Rectal smooth muscle tissue (tissue), 1 donor: Measurements from ENCODE around the gene FAM168B.
A peak's percentile ranks its signal among the peaks of the same experiment; 100 is the strongest.

Experiments
- H3K27ac ChIP-seq: one replicate; pipeline ENCODE4 v1.7.0; 2013; ENCODE audit warnings: low read depth, low read length, inconsistent platforms
- H3K27me3 ChIP-seq: one replicate; pipeline ENCODE4 v1.7.0; 2013; ENCODE audit warnings: low read length; ENCODE audit not compliant: control insufficient read depth, insufficient read depth
- H3K36me3 ChIP-seq: one replicate; pipeline ENCODE4 v1.7.0; 2013; ENCODE audit warnings: low read length; ENCODE audit not compliant: control insufficient read depth, insufficient read depth
- H3K4me1 ChIP-seq: one replicate; pipeline ENCODE4 v1.7.0; 2013; ENCODE audit warnings: low read length; ENCODE audit not compliant: control insufficient read depth, insufficient read depth
- H3K4me3 ChIP-seq: one replicate; pipeline ENCODE4 v1.7.0; 2013; ENCODE audit warnings: low read length
- H3K9ac ChIP-seq: one replicate; pipeline ENCODE4 v1.7.0; 2013; ENCODE audit warnings: low read length

FAM168B gene

GRCh38 chr2:131047920-131048560, 45.2 kb downstream of the FAM168B start:
- Histone ChIP-seq H3K36me3 (peaks cover 39% of the 10 kb centered on the region), H3K27me3 (no peaks in the 10 kb centered on the region), H3K4me1 (no peaks in the 10 kb centered on the region), H3K4me3 (no peak overlapping the region), H3K27ac (no peak overlapping the region), H3K9ac (no peak overlapping the region)

GRCh38 chr2:131046918-131047652, 46.2 kb downstream of the FAM168B start:
- Histone ChIP-seq H3K4me1 (no peaks in the 10 kb centered on the region), H3K27ac (no peak overlapping the region), H3K36me3 (peaks cover 29% of the 10 kb centered on the region), H3K27me3 (no peaks in the 10 kb centered on the region), H3K4me3 (no peak overlapping the region), H3K9ac (no peak overlapping the region)

- Histone ChIP-seq H3K27me3 (no peaks in the 10 kb centered on the region), H3K4me3 (no peak overlapping the region), H3K27ac (no peak overlapping the region), H3K36me3 (peaks cover 25% of the 10 kb centered on the region), H3K4me1 (peaks cover 2% of the 10 kb centered on the region), H3K9ac (no peak overlapping the region)
Measured at GRCh38 chr2:131046028-131046917, 47.0 kb downstream of the FAM168B start.

- Histone ChIP-seq H3K4me1 (peaks cover 3% of the 10 kb centered on the region), H3K4me3 (no peak overlapping the region), H3K27me3 (no peaks in the 10 kb centered on the region), H3K36me3 (peaks cover 21% of the 10 kb centered on the region), H3K27ac (no peak overlapping the region), H3K9ac (no peak overlapping the region)
Measured at GRCh38 chr2:131045286-131046027, 47.8 kb downstream of the FAM168B start.

GRCh38 chr2:131044757-131045150, 48.5 kb downstream of the FAM168B start:
- no peak overlapping the region for H3K4me3 ChIP-seq
- peaks cover 4% of the 10 kb centered on the region for H3K27me3 ChIP-seq
- H3K9ac ChIP-seq: peak overlapping the region; percentile 17
- peaks cover 3% of the 10 kb centered on the region for H3K4me1 ChIP-seq
- peaks cover 14% of the 10 kb centered on the region for H3K36me3 ChIP-seq
- no peak overlapping the region for H3K27ac ChIP-seq

- Histone ChIP-seq H3K27ac (no peak overlapping the region), H3K9ac (peak overlapping the region; percentile 17), H3K4me3 (no peak overlapping the region), H3K4me1 (peaks cover 3% of the 10 kb centered on the region), H3K27me3 (peaks cover 4% of the 10 kb centered on the region), H3K36me3 (peaks cover 11% of the 10 kb centered on the region)
Measured at GRCh38 chr2:131044075-131044756, 49.0 kb downstream of the FAM168B start.

GRCh38 chr2:131043199-131044074, 49.8 kb downstream of the FAM168B start:
- Histone ChIP-seq H3K27me3 (peaks cover 4% of the 10 kb centered on the region), H3K4me1 (peaks cover 3% of the 10 kb centered on the region), H3K27ac (no peak overlapping the region), H3K9ac (no peak overlapping the region), H3K36me3 (peaks cover 7% of the 10 kb centered on the region), H3K4me3 (no peak overlapping the region)

- Histone ChIP-seq H3K27me3 (peaks cover 4% of the 10 kb centered on the region), H3K36me3 (peaks cover 7% of the 10 kb centered on the region), H3K4me1 (peaks cover 3% of the 10 kb centered on the region), H3K4me3 (no peak overlapping the region), H3K27ac (no peak overlapping the region), H3K9ac (no peak overlapping the region)
Measured at GRCh38 chr2:131042148-131042775, 51.0 kb downstream of the FAM168B start.

- Histone ChIP-seq H3K36me3 (peaks cover 4% of the 10 kb centered on the region), H3K27me3 (peaks cover 4% of the 10 kb centered on the region), H3K9ac (no peak overlapping the region), H3K4me1 (peaks cover 3% of the 10 kb centered on the region), H3K27ac (no peak overlapping the region), H3K4me3 (no peak overlapping the region)
Measured at GRCh38 chr2:131041402-131042147, 51.7 kb downstream of the FAM168B start.

GRCh38 chr2:131040661-131041401, 52.4 kb downstream of the FAM168B start:
- peaks cover 7% of the 10 kb centered on the region for H3K27me3 ChIP-seq

More at GRCh38 chr2:131040661-131041401, 52.4 kb downstream of the FAM168B start:
- no peak overlapping the region for H3K27ac ChIP-seq
- H3K9ac ChIP-seq: no peak overlapping the region
- no peaks in the 10 kb centered on the region for H3K36me3 ChIP-seq
- H3K4me3 ChIP-seq: no peak overlapping the region
- H3K4me1 ChIP-seq: peaks cover 3% of the 10 kb centered on the region
